Mesenchymal stem cell (in vitro differentiated cells and primary cell): Measurements from ENCODE around the gene DTD1.

Experiments
- DNase-seq: peaks from one replicate; pipeline ENCODE4 v3.0.0-alpha.2; 2013
- H2AFZ ChIP-seq: one replicate; pipeline ENCODE4 v1.6.1; 2013; ENCODE audit warnings: low read depth, mild to moderate bottlenecking, control low read depth, inconsistent platforms, low read length, moderate library complexity
- H2AK5ac ChIP-seq: 2 replicates; pipeline ENCODE4 v1.6.1; 2013; ENCODE audit warnings: low read length, moderate library complexity, mild to moderate bottlenecking, inconsistent platforms; ENCODE audit not compliant: severe bottlenecking
- H2BK120ac ChIP-seq: one replicate; pipeline ENCODE4 v1.6.1; 2013; ENCODE audit warnings: low read depth, mild to moderate bottlenecking, inconsistent platforms, low read length, moderate library complexity
- H2BK12ac ChIP-seq, 2 experiments: one replicate each; pipeline ENCODE4 v1.6.1; 2013; ENCODE audit warnings: inconsistent platforms in 2 of 2, low read length in 2 of 2, mild to moderate bottlenecking in 2 of 2, moderate library complexity in 2 of 2, control low read depth in 1 of 2
- H2BK15ac ChIP-seq: one replicate; pipeline ENCODE4 v1.6.1; 2013; ENCODE audit warnings: mild to moderate bottlenecking, low read depth, inconsistent platforms; ENCODE audit not compliant: poor library complexity, severe bottlenecking
- H2BK5ac ChIP-seq: 2 replicates; pipeline ENCODE4 v1.6.1; 2013; ENCODE audit warnings: low read depth, mild to moderate bottlenecking, low read length, control low read depth, inconsistent platforms; ENCODE audit not compliant: poor library complexity, severe bottlenecking
- H3K14ac ChIP-seq, 2 experiments: one replicate each; pipeline ENCODE4 v1.6.1; 2013; ENCODE audit warnings: inconsistent platforms in 2 of 2, low read length in 2 of 2, control low read depth in 1 of 2, mild to moderate bottlenecking in 1 of 2, moderate library complexity in 1 of 2
- H3K18ac ChIP-seq, 2 experiments: one replicate each; pipeline ENCODE4 v1.6.1; 2013; ENCODE audit warnings: inconsistent platforms in 2 of 2, low read length in 2 of 2, control low read depth in 1 of 2, low read depth in 1 of 2, mild to moderate bottlenecking in 1 of 2
- H3K23ac ChIP-seq, 2 experiments: one replicate each; pipeline ENCODE4 v1.6.1; 2013; ENCODE audit warnings: inconsistent platforms in 2 of 2, low read length in 2 of 2, mild to moderate bottlenecking in 2 of 2, moderate library complexity in 2 of 2, control low read depth in 1 of 2
- H3K27ac ChIP-seq: 2 replicates; pipeline ENCODE4 v1.5.1; 2013; ENCODE audit warnings: mild to moderate bottlenecking, moderate library complexity, low read length, control low read depth, inconsistent platforms; ENCODE audit not compliant: poor library complexity, severe bottlenecking
- H3K27me3 ChIP-seq, 2 experiments: 2 replicates each; pipeline versions ENCODE4 v1.6.1 to v1.7.0; 2013; ENCODE audit warnings: low read length in 2 of 2, mild to moderate bottlenecking in 2 of 2, moderate library complexity in 2 of 2, control low read depth in 1 of 2, inconsistent platforms in 1 of 2; ENCODE audit not compliant: control insufficient read depth in 1 of 2, insufficient read depth in 1 of 2
- H3K36me3 ChIP-seq, 2 experiments: 2 replicates each; pipeline versions ENCODE4 v1.6.1 to v1.7.0; 2013; ENCODE audit warnings: low read length in 2 of 2, control low read depth in 1 of 2, inconsistent platforms in 1 of 2, low read depth in 1 of 2, mild to moderate bottlenecking in 1 of 2; ENCODE audit not compliant: insufficient read depth in 2 of 2, control insufficient read depth in 1 of 2
- H3K4ac ChIP-seq, 2 experiments: one replicate each; pipeline ENCODE4 v1.6.1; 2013; ENCODE audit warnings: inconsistent platforms in 2 of 2, low read length in 2 of 2, mild to moderate bottlenecking in 2 of 2, moderate library complexity in 2 of 2, control low read depth in 1 of 2, low read depth in 1 of 2
- H3K4me1 ChIP-seq: 2 replicates; pipeline ENCODE4 v1.6.1; 2013; ENCODE audit warnings: low read depth, low read length, control low read depth; ENCODE audit not compliant: control insufficient read depth, insufficient read depth
- H3K4me2 ChIP-seq: 2 replicates; pipeline ENCODE4 v1.6.1; 2013; ENCODE audit warnings: low read length, mild to moderate bottlenecking, inconsistent platforms; ENCODE audit not compliant: poor library complexity, severe bottlenecking
- H3K4me3 ChIP-seq, 2 experiments: 2 replicates each; pipeline versions ENCODE4 v1.5.1 to v1.7.0; 2013; ENCODE audit warnings: low read length in 2 of 2, mild to moderate bottlenecking in 2 of 2, control low read depth in 1 of 2, low read depth in 1 of 2; ENCODE audit not compliant: insufficient read depth in 1 of 2
- H3K79me1 ChIP-seq: replicated peaks from 2 replicates; pipeline ENCODE4 v1.6.1; 2013; ENCODE audit warnings: mild to moderate bottlenecking, control low read depth, low read length, inconsistent platforms; ENCODE audit not compliant: poor library complexity, severe bottlenecking
- H3K9ac ChIP-seq: 2 replicates; pipeline ENCODE4 v1.7.0; 2013; ENCODE audit warnings: mild to moderate bottlenecking, low read length, moderate library complexity
- H3K9me3 ChIP-seq: 2 replicates; pipeline ENCODE4 v1.7.0; 2013; ENCODE audit warnings: mild to moderate bottlenecking, low read length; ENCODE audit not compliant: control insufficient read depth
- H4K8ac ChIP-seq: one replicate; pipeline ENCODE4 v1.6.1; 2013; ENCODE audit warnings: inconsistent platforms, mild to moderate bottlenecking, low read length, moderate library complexity
- H4K91ac ChIP-seq: one replicate; pipeline ENCODE4 v1.6.1; 2013; ENCODE audit warnings: mild to moderate bottlenecking, low read length, inconsistent platforms
- WGBS: methylation state at CpG from one replicate; pipeline ENCODE4 v1.1.7; 2013; ENCODE audit warnings: mixed read lengths; 5-methylcytosine and 5-hydroxymethylcytosine counted together

Gene DTD1

DNA sequence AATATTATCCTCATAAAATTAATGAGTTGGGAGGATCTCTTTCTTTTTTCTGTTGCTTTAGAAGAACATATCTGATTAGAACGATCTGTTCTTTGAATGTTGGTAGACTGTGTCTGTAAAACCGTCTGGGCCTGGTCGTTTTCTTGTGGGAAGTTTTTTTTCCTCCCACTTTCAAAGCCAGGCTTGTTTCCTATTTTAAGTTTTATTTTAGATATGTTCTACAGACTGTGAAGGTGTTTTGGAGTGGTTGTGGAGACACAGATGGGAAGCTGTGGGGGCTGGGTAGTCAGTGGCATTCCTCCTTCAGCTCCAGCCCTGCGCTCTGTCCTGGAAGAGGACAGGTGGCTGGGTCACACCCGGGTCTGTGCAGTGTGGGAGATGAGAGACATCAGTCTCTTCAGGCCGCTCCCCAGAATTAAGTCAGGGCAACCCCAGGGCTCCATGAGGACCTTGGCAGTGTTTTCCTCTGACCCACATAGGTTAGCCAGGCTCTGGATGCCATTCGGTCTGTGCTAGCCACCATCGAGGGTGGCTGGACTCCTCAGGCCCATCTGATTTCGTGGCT is 133.8 kb downstream of the DTD1 start:
- Histone ChIP-seq H3K4me1 (peaks cover 8% of the 10 kb centered on the region), H3K27me3 (no peaks in the 10 kb centered on the region), H3K4ac (no peak overlapping the region), H3K4me2 (no peak overlapping the region), H4K91ac (no peak overlapping the region), H4K8ac (no peak overlapping the region), H2AFZ (no peak overlapping the region), H3K4me3 (no peak overlapping the region), H3K14ac (no peak overlapping the region), H2BK15ac (no peak overlapping the region), H3K18ac (no peak overlapping the region), H2BK5ac (no peak overlapping the region), H3K9me3 (no peaks in the 10 kb centered on the region), H3K36me3 (peaks cover 0 to 2% of the 10 kb centered on the region in 2 experiments), H3K79me1 (peaks cover 13% of the 10 kb centered on the region), H3K23ac (no peak overlapping the region), H2AK5ac (no peak overlapping the region), H3K27ac (no peak overlapping the region), H3K9ac (no peak overlapping the region), H2BK12ac (no peak overlapping the region), H2BK120ac (no peak overlapping the region)
- no peak for DNase-seq
- 84% methylated on average over 7 of the region's 9 CpGs for WGBS

- no peak overlapping the region for H2AK5ac ChIP-seq
- no peak overlapping the region for H2BK120ac ChIP-seq
- H2BK15ac ChIP-seq = no peak overlapping the region
- no peak overlapping the region for H4K8ac ChIP-seq
- no peak overlapping the region for H3K4ac ChIP-seq
- no peak overlapping the region for H3K14ac ChIP-seq
- peaks cover 10% of the 10 kb centered on the region for H3K4me1 ChIP-seq
- H3K18ac ChIP-seq = no peak overlapping the region
- H3K36me3 ChIP-seq = no peaks in the 10 kb centered on the region
- H2BK12ac ChIP-seq = no peak overlapping the region
- no peak for DNase-seq
- no peak overlapping the region for H2AFZ ChIP-seq
- no peaks in the 10 kb centered on the region for H3K9me3 ChIP-seq
- 95% methylated on average over 1 of the region's 1 CpG for WGBS
- no peak overlapping the region for H3K27ac ChIP-seq
- H3K4me2 ChIP-seq = no peak overlapping the region
- H2BK5ac ChIP-seq = no peak overlapping the region
- H3K4me3 ChIP-seq = no peak overlapping the region
- H3K23ac ChIP-seq = no peak overlapping the region
- peaks cover 17% of the 10 kb centered on the region for H3K79me1 ChIP-seq
- H3K27me3 ChIP-seq = no peaks in the 10 kb centered on the region
- no peak overlapping the region for H3K9ac ChIP-seq
- H4K91ac ChIP-seq = no peak overlapping the region
These were observed 134.5 kb downstream of the DTD1 start for GRCh38 chr20:18722371-18722770.

GRCh38 chr20:18724077-18724476 is 136.2 kb downstream of the DTD1 start:
- no peak overlapping the region for H2AK5ac ChIP-seq
- H2BK120ac ChIP-seq = no peak overlapping the region
- 85% methylated on average over 3 of the region's 3 CpGs for WGBS
- no peak overlapping the region for H4K8ac ChIP-seq
- no peak overlapping the region for H3K9ac ChIP-seq
- no peaks in the 10 kb centered on the region for H3K36me3 ChIP-seq
- no peak overlapping the region for H2BK15ac ChIP-seq
- H3K27ac ChIP-seq = no peak overlapping the region
- H2BK12ac ChIP-seq = no peak overlapping the region
- H2BK5ac ChIP-seq = no peak overlapping the region
- H3K4me3 ChIP-seq = no peak overlapping the region
- no peaks in the 10 kb centered on the region for H3K27me3 ChIP-seq
- no peak overlapping the region for H3K14ac ChIP-seq
- no peak overlapping the region for H3K18ac ChIP-seq
- no peak overlapping the region for H3K23ac ChIP-seq
- peaks cover 10% of the 10 kb centered on the region for H3K4me1 ChIP-seq
- no peak overlapping the region for H3K4me2 ChIP-seq
- no peak overlapping the region for H2AFZ ChIP-seq
- no peak overlapping the region for H4K91ac ChIP-seq
- H3K79me1 ChIP-seq = peaks cover 25% of the 10 kb centered on the region
- no peak for DNase-seq
- no peaks in the 10 kb centered on the region for H3K9me3 ChIP-seq
- H3K4ac ChIP-seq = no peak overlapping the region

- 58% methylated on average over 3 of the region's 4 CpGs for WGBS
- Histone ChIP-seq H3K9ac (no peak overlapping the region), H3K4me1 (peaks cover 7% of the 10 kb centered on the region), H3K4me2 (no peak overlapping the region), H3K36me3 (no peaks in the 10 kb centered on the region), H3K9me3 (no peaks in the 10 kb centered on the region), H2BK15ac (no peak overlapping the region), H3K4ac (no peak overlapping the region), H3K14ac (no peak overlapping the region), H2AFZ (no peak overlapping the region), H3K23ac (no peak overlapping the region), H2AK5ac (no peak overlapping the region), H4K91ac (no peak overlapping the region), H3K27ac (no peak overlapping the region), H2BK5ac (no peak overlapping the region), H3K18ac (no peak overlapping the region), H3K4me3 (no peak overlapping the region), H3K27me3 (no peaks in the 10 kb centered on the region), H4K8ac (no peak overlapping the region), H2BK12ac (no peak overlapping the region), H3K79me1 (peaks cover 28% of the 10 kb centered on the region), H2BK120ac (no peak overlapping the region)
- no peak for DNase-seq
These were observed 137.1 kb downstream of the DTD1 start for GRCh38 chr20:18724788-18725464.
